HK-2 (cell line): ENCODE results near the gene MPC1L.

Source experiments
- DNase-seq: peaks from one replicate; pipeline ENCODE4 v3.0.0-alpha.2; 2018; ENCODE audit not compliant: unreplicated experiment

Gene MPC1L

DNA sequence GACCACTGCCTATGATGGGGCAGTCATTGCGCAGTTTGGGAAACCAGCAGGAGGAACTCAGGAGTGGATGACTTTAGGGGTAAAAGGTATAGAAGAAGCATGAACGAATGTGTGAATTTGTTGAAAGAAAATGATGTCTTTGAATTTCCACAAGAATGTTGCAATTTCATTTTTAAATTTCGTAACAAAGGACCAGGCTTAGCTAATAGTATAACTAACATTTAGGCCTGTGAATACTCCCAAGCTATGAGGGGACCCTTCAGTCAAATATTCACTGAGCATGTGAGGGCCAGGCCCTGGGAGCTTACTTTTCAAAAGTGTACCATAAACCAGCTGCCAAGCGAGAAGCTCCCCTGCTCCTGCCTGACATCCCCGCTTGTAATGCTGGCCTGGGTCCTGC lies 5.3 kb downstream of the MPC1L start:
- DNase-seq, result no peak

DNA sequence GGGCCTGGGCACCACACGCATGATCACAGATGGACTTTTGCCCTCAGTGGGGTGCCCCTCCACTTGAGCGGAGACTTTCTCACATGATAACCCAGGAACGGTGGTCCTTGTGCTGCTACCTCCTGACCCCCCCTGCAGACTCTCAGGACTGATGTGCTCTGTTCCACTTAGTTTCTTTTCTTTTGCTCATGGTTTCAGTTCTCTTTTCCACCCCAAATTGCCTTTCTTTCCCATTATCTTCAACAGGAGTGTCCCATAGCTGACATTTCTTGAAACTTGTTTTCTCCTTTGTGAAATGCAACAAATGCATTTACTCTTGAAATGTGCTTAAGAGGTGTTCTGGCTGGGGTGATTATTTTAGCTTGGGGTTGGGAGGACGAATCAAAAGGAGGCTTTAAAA lies 9.0 kb downstream of the MPC1L start:
- DNase-seq, result no peak

DNA sequence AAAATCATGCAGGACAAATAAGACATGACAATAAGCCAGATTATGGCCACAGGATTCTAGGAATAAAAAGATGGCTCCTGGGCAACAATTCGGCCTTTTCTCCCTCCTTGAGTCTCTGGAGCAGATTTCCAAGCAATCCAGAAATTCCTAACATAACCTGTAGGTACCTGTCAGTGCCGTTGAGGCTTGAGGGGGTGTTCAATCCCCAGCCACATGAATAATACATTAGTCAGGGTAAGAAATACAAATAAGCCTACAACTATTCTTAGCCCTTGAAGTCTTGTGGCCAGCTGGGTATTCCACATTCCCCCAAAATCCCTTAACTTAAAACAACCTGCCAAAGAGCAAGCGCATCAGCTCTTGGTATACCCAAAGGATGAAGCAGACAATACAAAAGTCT lies 14.5 kb downstream of the MPC1L start:
- no peak for DNase-seq

DNA sequence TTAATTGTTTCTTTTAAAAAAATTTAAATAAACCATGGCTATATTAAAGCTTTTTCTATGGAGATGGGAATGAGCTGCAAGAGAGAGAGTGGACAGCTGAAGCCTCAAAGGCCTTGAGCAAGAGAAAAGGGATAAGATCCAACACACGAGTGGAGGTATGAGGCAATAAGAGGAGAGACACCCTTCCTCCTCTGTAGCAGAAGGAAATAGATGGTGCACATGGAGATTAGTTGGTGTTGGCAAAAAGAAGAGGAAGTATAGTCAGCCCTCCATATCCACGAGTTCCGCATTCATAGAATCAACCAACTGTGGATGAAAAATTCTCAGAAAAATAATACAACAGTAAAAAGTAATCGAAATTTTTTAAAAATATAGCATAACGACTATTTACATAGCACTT lies 20.9 kb downstream of the MPC1L start:
- no peak for DNase-seq

DNA sequence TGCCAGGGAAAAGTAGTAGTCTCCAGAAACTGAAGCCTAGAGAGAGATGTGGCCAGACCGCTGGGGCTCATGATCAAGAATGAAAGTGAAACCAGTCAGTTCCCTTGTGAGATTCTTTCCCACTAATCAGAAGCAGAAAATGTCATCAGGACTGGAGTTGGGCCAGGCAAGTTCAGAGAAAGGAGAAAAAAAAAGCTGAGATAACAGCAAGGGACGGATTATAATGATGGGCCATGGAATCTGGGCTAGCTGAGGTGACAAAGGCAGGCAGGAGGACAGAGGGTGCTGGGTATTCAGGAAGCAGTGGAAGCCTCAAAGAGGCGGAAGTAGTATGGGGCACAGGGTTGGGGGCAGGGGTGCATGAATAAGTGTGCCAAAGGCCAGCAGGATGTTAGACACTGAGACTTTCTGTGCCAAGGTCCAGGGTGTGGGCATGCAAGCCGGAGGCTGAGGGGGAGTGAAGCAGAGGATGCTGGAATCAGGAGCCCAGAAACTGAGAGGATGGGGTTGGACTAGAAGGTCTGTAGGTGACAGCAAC lies 21.7 kb downstream of the MPC1L start:
- peak; percentile 40 for DNase-seq

DNA sequence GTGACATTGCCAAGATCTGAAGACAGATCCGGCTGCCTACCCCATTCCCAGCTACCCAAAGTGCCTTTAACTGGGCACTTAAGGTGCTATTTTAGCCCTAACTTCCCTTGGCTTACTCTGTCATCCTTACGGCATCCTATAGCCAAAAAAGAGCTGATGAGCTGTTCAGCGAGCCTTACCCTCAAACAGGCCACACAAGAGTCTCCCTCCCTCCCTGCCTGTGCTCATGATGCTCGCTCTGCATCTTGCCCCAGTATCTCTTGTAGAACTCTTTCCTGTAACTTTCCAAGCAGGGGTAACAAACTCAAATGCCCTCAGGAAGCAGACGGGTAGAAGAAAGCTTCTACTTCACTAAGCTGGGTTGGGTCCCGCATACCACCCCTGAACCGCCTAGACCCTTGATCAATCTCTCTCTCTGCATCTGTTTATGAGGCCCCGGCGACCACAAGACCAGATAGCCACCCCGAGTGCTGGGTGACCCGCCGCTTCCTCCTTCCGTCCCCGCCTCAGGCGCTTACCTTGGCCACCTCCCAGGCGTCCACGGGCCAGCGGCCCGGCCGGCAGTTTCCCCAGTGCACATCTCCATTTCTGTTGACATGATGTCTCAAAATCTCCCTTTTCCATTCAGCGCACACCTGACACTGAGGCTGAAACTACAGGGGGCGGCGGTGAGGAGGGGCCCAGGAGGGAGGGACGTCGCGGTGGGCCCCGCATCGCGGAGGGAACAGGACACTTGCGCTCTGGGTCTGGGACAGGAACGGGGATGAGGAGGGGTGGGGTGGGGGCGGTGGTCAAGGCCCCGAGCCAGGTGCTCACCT lies 23.5 kb downstream of the MPC1L start:
- peak; percentile 49 for DNase-seq

DNA sequence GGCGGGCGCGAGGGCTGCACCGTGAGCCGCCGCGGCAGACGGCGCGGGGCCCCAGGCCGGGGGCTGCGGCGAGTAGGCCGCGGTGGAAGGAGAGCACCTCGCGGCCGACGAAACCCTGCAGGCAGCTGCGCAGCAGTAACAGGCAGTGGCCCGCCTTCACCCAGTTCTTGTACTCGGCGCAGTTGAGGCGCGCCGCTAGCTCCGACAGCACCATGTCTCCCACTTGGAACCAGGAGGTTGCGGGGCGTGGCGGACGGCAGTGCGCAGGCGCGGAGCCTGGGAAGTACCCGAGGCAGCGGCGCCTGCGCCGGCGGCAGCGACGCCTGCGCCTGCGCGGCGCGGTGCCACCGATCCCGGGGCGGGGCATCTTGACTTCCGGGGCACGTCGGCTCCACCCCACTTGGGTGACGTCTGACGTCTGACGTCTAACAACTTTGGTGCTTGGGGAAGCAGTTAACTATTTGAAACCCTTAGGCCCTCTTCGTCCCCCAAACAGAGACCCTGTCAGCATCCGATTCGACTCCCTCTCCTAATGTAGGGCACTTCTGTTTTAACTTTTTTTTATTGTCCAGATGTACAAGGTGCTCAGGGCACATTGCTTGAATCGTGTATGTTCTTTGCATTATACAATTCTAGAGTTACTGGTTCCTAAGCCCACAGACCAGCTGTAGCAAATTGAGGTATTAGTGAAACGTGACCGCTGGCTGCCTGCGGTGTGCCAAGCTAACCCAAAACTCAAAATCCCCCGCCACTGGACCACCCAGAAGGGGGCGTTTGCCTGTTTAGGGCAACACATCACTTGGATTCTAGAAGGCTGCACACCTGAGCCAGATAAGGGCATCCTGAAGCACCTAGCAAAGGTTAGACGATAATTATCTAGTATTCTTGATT lies 24.3 kb downstream of the MPC1L start, which contains the start of gene CXorf38:
Gene CXorf38 (minus strand): TSS at position 255 of the 891 bp plus-strand sequence. CDS start 41 bp downstream, at position 214.
- DNase-seq, result peak; percentile 88

DNA sequence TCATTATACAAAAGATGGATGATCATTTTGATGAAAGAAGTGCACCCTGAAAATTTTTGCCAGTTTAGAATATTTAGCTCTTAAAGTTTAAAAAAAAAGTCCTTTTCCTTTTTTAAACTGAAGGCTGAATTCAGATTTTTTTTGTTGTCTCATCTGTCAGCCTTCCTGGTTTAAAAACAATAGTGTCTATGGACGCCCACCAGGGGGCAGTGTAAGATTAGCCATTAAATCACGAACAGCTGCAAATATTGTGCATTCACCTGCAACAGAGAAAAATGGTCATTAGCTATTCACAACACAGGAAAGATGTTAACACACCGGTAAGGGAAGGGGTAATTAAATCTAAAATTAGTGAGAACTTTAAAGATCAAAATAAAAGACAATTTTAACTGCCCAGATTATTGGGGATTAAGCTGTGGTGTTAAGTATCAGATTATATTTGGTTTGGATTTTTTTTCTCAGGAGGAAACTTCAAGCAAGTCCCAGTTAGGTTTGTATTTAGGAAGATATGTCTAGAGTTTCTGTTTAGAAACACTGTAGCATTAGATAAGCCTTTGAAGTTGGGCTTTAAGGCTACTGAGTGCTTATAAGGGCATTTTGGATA lies 28.5 kb downstream of the MPC1L start:
- DNase-seq, result peak; percentile 55

DNA sequence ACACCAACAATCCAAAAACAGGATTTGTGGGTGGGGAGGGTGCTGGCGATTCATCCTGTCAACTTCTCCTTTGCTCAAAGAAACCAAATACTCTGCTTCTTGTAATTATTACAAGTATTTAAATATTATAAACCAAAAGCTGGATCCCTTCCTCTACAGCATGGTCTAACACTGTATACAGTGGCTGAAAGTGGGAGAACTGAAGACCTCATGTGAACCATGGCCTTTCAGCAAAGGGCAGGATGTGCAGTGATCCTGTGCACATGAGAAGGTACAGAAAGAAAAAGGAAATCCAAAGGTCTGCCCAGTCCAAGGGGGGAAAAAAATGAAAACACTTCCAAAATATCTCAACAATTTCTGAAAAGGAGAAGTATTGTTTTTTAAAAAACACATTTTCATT lies 29.4 kb downstream of the MPC1L start:
- DNase-seq, result no peak

DNA sequence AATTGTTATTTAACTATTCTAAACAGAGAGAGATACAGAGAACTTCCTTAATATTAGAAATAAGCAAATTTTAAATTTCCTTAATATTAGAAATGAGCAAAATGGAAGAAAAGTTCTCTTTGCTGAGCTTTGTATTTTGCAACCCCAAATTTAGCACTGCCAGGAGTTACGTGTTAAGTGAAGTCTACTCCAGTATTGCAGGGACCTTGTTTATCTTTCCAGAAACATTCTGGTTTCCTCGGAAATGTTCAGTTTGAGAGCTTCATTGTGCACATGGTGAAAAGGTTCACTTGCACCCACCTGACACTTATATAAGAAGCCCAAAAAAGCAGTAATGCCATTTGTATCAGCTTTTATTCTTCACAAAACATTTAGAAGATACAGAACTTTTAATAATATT lies 30.3 kb downstream of the MPC1L start:
- DNase-seq, result no peak

DNA sequence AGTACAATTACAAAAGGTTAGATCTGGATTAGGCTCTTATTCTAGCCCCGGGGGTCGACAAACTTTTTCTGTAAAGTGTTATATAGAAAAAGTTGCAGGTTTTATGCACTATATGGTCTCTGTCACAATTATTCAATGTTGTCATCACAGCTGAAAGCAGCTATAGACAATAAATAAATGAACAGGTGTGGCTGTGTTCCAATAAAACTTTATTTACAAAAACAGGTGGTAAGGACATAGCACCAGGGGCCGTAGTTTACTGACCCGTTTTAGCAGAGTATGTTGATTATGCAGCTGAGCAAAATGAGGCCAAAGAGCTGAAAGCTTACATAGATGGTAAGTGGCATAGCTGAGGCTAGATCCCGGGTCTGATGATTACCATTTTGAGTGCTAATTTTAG lies 37.2 kb downstream of the MPC1L start:
- DNase-seq, result no peak

DNA sequence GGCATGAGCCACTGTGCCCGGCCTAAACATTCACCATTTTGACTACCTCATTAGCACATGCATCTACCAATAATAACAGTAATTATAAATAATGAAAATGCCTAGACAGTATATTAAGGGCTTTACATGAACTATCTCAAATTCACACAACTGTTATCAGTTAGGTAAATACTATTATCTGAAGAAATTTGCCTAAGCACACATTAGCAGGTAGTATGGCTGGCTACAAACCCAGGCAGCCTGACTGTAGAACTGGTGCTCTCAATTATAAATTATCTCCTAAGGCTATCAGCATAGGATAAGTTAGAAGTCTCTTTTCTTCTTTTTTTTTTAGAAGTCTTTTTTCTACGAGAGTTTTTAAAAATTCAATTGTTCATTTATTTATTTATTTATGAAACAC lies 38.3 kb downstream of the MPC1L start:
- DNase-seq, result no peak

DNA sequence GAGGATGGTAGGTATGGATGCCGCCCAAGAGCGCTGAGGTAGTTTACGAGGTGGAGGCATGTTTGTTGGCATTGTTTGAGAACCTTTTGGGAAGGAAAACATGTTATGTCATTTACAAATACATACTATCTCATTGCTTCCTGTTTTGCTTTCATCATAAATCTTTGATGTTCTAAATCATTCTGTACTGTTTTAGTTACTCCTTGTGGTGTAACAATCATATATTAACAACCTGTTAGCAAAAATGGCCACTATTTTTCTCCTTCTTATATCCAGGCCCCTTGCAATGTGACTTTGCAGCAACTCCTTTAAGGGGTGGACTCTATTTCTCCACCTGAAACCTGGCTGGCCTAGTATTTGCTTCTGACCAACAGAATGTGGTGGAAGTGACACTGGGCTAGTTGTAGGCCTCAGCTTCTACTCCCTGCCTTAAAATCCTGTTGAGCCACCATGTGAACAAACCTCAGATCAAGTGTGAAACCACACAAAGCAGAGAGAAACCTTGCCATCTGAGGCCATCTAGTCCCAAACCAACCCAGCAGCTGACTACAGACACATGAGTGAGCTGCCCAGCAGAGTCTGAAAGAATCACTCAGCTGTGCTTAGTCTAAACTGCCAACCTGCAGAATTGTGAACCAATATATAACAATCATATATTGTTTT lies 40.0 kb downstream of the MPC1L start:
- no peak for DNase-seq

DNA sequence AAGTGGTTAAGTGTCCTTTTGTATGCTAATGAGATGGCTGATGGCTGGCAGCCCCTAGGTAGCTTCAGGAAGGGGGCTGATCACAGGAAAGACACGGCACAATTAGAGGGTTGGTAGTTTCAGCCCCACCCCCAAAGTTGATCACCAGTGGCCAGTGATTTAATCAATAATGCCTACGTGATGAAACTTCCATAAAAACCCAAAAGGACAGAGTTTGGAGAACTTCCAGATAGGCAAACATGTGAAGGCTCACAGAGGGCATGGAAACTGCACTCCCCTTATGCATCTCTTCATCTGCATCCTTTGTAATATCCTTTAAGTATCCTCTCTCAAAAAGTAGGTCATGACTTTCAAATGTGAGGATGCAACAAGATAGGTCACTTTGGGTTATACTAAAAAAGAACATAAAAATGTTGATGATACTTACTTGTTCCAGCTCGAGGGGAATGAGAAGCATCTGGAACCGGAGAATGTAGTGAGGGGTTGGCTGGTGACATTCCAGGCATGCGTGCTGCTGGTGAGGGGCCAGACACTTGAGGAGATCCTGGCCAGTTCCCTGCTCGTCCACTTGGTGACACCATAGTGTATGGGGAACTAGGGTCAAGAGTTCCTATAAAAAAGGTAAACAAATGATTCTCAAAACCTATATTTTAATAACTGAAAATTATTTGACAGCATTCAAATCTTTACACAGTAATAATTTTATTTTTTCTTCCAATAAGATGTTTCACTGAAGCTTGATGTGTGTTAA lies 40.8 kb downstream of the MPC1L start:
- no peak for DNase-seq

DNA sequence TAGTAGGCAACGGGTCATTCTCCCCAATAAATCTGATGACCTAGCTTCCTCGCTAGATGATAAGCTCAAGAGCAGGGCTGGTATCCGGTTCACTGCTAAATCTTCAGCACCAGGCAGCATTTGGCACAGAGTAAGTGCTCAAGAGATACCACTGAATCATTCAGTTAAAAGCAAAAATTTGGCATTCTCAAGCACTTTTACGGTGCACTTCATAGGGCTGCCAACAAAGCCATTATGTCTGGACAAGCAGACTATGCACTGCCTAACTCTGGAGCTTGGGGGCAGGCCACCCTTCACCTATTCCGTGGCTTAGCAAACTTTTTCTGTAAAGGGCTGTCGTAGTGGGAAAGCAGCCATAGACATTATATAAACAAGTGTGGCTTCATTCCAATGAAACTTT lies 47.9 kb downstream of the MPC1L start:
- DNase-seq, result no peak
